Neural crest cell (in vitro differentiated cells): ENCODE data around the gene DCHS2. TPM values are rescaled to one million over a fixed set of nuclear protein-coding genes. Genes with fewer than 3 reads are reported as not detected.

ENCODE experiments used
- DNase-seq: peaks from one replicate; pipeline ENCODE4 v3.0.0; 2021; ENCODE audit warnings: low read depth, mixed read lengths, low spot score
- H3K27ac Mint-ChIP-seq: one replicate; pipeline ENCODE4 v1.8.0; 2021; ENCODE audit warnings: mild to moderate bottlenecking, mixed read lengths; ENCODE audit not compliant: unreplicated experiment
- H3K27me3 Mint-ChIP-seq: 2 replicates; pipeline ENCODE4 v1.8.0; 2021; ENCODE audit warnings: low read depth, mild to moderate bottlenecking, mixed read lengths
- H3K36me3 Mint-ChIP-seq: 2 replicates; pipeline ENCODE4 v1.8.0; 2021; ENCODE audit warnings: low read depth, mild to moderate bottlenecking, mixed read lengths
- H3K4me1 Mint-ChIP-seq: 2 replicates; pipeline ENCODE4 v1.8.0; 2021; ENCODE audit warnings: mixed read lengths
- H3K4me3 Mint-ChIP-seq: one replicate; pipeline ENCODE4 v1.8.0; 2021; ENCODE audit warnings: mild to moderate bottlenecking, mixed read lengths
- H3K9me3 Mint-ChIP-seq: 2 replicates; pipeline ENCODE4 v1.8.0; 2021; ENCODE audit warnings: mixed read lengths
- total RNA-seq: library from RNA; stranded (reverse); gene quantifications from 2 replicates; pipeline ENCODE4 v1.2.1, GENCODE V29; 2021
- TF ChIP-seq, protein P1 (sequence below): fragments of 200-600 bp; sonication (generic); conservative IDR thresholded peaks from 2 replicates; pipeline ENCODE4 v1.5.0; 2021; ENCODE audit warnings: antibody characterized with exemption, mild to moderate bottlenecking

Gene DCHS2
- total RNA-seq, 1 donor from 2014 or later, result 1.2 TPM

DNA sequence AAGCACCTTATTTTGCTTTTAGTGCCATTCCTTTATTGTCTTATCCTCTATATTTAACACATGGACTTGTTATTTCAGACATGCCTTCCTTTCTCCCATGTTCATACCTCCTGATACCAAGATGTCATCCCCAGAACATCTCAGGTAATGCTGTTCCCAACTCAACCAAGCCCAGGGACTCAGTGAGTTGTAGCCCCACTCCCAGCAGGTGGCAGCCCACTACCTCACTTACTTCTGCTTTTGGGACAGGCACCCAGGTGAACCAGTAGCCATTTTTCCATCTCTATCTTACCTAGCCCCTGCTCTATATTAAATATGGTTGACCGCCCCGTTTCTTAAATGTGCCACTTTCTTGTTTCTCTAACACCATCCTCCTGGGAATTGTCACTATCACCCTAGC, 199.0 kb downstream of the DCHS2 start:
- Mint-ChIP-seq H3K27ac (no peak overlapping the region), H3K9me3 (peaks cover 11% of the 10 kb centered on the region), H3K4me3 (no peak overlapping the region), H3K27me3 (no peaks in the 10 kb centered on the region), H3K4me1 (no peaks in the 10 kb centered on the region), H3K36me3 (peaks cover 21% of the 10 kb centered on the region)
- TF ChIP-seq, protein P1, sequence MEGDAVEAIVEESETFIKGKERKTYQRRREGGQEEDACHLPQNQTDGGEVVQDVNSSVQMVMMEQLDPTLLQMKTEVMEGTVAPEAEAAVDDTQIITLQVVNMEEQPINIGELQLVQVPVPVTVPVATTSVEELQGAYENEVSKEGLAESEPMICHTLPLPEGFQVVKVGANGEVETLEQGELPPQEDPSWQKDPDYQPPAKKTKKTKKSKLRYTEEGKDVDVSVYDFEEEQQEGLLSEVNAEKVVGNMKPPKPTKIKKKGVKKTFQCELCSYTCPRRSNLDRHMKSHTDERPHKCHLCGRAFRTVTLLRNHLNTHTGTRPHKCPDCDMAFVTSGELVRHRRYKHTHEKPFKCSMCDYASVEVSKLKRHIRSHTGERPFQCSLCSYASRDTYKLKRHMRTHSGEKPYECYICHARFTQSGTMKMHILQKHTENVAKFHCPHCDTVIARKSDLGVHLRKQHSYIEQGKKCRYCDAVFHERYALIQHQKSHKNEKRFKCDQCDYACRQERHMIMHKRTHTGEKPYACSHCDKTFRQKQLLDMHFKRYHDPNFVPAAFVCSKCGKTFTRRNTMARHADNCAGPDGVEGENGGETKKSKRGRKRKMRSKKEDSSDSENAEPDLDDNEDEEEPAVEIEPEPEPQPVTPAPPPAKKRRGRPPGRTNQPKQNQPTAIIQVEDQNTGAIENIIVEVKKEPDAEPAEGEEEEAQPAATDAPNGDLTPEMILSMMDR, result no peak
- DNase-seq, result no peak

DNA sequence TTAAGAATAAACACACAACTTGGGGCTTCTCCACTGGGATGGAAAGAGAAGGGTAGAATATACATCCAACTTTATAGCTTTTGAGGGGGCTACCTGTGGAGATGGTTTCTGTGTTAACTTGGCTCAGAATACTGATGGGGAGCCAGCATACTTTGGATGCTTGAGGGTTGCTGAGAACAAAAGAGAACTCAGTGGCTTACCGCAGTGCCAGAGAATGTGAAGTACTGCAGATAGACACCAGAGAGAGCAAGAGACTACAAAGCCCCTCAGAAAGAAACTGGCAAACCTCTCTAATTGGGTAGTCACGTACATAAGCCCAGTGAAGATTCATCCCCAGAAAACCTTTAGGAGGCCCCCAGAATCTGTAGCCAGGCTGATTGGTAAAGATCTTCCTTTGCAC, 214.4 kb downstream of the DCHS2 start:
- Mint-ChIP-seq H3K36me3 (peaks cover 10% of the 10 kb centered on the region), H3K9me3 (peaks cover 6% of the 10 kb centered on the region), H3K27ac (no peak overlapping the region), H3K4me3 (no peak overlapping the region), H3K27me3 (no peaks in the 10 kb centered on the region), H3K4me1 (peaks cover 18% of the 10 kb centered on the region)
- TF ChIP-seq, protein P1, result no peak
- DNase-seq, result peak; percentile 2

DNA sequence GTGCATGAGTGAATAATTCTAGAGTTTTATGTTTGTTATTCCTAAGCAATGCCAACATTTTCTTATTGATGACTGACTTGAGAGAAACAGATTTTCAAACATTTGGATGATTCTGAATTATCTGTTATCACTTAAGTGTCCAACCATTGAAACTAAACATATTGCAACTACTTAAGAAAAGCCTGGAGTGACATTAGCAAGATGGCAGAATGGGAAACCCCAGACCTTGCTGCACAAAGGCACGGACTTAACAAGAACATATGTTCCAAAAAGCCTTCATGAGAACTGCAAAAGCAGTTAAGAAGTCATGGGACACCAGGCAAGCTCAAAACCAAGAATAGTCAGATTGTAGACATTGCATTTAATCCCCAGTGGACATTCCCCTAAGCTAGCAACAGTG, 215.1 kb downstream of the DCHS2 start:
- H3K4me1 Mint-ChIP-seq, result peaks cover 18% of the 10 kb centered on the region

DNA sequence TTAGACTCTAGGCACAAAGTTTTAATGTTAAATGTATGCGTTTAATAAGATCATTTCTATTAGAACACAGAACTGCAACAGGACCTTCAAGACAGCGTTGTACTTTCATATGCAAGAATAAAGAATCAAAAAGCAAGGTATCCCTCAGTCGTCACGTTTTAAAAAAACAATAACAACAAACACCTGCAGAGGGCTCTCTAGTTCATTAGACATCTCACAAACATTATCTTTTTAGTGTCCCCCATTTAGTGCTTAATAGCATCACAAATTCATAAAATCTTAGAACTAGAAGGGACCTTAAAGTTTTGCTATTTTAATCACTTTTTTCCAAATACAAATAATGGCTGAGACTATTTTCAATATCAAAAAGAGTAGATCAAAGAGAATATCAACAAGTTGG, 236.6 kb downstream of the DCHS2 start:
- TF ChIP-seq, protein P1, result peak; percentile 37
- H3K4me1 Mint-ChIP-seq, result peaks cover 11% of the 10 kb centered on the region
- H3K36me3 Mint-ChIP-seq, result no peaks in the 10 kb centered on the region

More for the DNA sequence above, 215.1 kb downstream of the DCHS2 start:
- TF ChIP-seq, protein P1, result no peak
- H3K36me3 Mint-ChIP-seq, result peaks cover 10% of the 10 kb centered on the region
- H3K27me3 Mint-ChIP-seq, result no peaks in the 10 kb centered on the region
- no peak overlapping the region for H3K27ac Mint-ChIP-seq
- no peak for DNase-seq
- no peak overlapping the region for H3K4me3 Mint-ChIP-seq
- H3K9me3 Mint-ChIP-seq, result peaks cover 6% of the 10 kb centered on the region

DNA sequence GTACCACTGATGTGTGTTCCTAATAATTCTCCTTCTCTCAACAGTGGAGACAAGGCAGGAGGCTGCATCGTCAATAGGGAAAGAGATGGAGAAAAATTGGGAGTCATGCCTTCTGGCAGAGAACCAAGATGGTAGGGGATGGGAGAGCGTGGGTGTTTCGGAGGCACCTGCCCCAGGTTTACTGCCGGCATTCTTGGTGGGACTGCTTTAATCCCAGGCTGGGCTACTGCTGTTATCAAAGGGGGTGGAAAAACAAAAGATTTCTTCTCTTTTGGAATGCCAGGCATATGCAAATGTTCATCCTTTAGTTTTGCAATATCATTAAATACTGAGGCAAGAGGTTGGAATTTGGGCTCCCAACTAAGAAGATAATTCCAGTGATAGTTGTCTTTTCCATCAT, 257.0 kb downstream of the DCHS2 start:
- no peak overlapping the region for H3K4me3 Mint-ChIP-seq
- peaks cover 3% of the 10 kb centered on the region for H3K4me1 Mint-ChIP-seq
- DNase-seq, result no peak
- H3K27me3 Mint-ChIP-seq, result no peaks in the 10 kb centered on the region
- H3K27ac Mint-ChIP-seq, result no peak overlapping the region
- no peaks in the 10 kb centered on the region for H3K9me3 Mint-ChIP-seq
- TF ChIP-seq, protein P1, result no peak
- H3K36me3 Mint-ChIP-seq, result peaks cover 2% of the 10 kb centered on the region

More for the DNA sequence above, 236.6 kb downstream of the DCHS2 start:
- Mint-ChIP-seq H3K27ac (no peak overlapping the region), H3K9me3 (no peaks in the 10 kb centered on the region), H3K4me3 (no peak overlapping the region), H3K27me3 (no peaks in the 10 kb centered on the region)
- no peak for DNase-seq
